AG10803 (cell line): ENCODE data around the gene CTDSP1.

Experiments used
- DNase-seq: peaks from one replicate; pipeline ENCODE4 v3.0.0; 2010; ENCODE audit warnings: low read depth
- H3K4me3 ChIP-seq: 2 replicates; pipeline ENCODE4 v1.5.1; 2011; ENCODE audit warnings: mild to moderate bottlenecking, low read length, control low read depth
- TF ChIP-seq, protein P1 (sequence below): conservative IDR thresholded peaks from 2 replicates; pipeline ENCODE4 v1.5.1; 2011; ENCODE audit warnings: mild to moderate bottlenecking, low read length, control low read depth, inconsistent platforms

CTDSP1 gene, protein sequence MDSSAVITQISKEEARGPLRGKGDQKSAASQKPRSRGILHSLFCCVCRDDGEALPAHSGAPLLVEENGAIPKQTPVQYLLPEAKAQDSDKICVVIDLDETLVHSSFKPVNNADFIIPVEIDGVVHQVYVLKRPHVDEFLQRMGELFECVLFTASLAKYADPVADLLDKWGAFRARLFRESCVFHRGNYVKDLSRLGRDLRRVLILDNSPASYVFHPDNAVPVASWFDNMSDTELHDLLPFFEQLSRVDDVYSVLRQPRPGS

DNA sequence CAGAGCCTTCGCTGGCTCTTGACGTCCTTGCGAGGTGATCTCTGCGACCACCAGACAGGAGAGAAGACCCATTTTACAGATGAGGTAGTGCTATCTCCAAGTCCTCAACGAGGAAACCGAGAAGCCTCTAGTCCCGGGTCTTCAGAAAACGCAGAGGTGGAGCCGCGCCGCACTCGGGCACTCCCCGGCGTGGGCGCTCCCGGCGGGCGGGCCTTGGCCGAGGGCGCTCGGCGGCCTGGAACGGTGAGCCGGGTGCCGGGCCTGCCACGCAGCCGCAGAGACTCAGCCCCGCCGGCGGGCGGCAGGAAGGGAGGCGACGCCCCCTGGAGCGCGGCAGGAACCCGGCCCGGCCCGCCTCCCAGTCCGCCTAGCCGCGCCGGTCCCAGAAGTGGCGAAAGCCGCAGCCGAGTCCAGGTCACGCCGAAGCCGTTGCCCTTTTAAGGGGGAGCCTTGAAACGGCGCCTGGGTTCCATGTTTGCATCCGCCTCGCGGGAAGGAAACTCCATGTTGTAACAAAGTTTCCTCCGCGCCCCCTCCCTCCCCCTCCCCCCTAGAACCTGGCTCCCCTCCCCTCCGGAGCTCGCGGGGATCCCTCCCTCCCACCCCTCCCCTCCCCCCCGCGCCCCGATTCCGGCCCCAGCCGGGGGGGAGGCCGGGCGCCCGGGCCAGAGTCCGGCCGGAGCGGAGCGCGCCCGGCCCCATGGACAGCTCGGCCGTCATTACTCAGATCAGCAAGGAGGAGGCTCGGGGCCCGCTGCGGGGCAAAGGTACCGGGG, at the start of gene CTDSP1:
Gene CTDSP1 (plus strand): TSS at position 478 of the 776 bp plus-strand sequence. CDS start 223 bp downstream, at position 701.
- peak; percentile 97 for DNase-seq
- TF ChIP-seq, protein P1, sequence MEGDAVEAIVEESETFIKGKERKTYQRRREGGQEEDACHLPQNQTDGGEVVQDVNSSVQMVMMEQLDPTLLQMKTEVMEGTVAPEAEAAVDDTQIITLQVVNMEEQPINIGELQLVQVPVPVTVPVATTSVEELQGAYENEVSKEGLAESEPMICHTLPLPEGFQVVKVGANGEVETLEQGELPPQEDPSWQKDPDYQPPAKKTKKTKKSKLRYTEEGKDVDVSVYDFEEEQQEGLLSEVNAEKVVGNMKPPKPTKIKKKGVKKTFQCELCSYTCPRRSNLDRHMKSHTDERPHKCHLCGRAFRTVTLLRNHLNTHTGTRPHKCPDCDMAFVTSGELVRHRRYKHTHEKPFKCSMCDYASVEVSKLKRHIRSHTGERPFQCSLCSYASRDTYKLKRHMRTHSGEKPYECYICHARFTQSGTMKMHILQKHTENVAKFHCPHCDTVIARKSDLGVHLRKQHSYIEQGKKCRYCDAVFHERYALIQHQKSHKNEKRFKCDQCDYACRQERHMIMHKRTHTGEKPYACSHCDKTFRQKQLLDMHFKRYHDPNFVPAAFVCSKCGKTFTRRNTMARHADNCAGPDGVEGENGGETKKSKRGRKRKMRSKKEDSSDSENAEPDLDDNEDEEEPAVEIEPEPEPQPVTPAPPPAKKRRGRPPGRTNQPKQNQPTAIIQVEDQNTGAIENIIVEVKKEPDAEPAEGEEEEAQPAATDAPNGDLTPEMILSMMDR = no peak

DNA sequence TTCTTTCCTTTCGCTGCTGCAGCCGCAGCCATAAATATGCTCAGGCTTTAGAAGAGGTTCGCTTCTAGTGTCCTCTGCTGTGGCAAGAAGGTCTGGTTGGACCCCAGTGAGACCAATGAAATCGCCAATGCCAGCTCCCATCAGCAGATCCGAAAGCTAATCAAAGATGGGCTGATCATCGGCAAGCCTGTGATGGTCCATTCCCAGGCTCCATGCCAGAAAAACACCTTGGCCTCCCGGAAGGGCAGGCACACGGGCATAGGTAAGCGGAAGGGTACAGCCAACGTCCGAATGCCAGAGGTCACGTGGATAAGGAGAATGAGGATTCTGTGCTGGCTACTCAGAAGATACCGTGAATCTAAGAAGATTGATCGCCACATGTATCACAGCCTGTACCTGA, 45.6 kb upstream of the CTDSP1 start:
- DNase-seq = no peak
- TF ChIP-seq, protein P1 = no peak
- H3K4me3 ChIP-seq = no peak overlapping the region

More for the DNA sequence above, at the start of gene CTDSP1:
- H3K4me3 ChIP-seq = peak within 1 kb of the TSS; percentile 89

DNA sequence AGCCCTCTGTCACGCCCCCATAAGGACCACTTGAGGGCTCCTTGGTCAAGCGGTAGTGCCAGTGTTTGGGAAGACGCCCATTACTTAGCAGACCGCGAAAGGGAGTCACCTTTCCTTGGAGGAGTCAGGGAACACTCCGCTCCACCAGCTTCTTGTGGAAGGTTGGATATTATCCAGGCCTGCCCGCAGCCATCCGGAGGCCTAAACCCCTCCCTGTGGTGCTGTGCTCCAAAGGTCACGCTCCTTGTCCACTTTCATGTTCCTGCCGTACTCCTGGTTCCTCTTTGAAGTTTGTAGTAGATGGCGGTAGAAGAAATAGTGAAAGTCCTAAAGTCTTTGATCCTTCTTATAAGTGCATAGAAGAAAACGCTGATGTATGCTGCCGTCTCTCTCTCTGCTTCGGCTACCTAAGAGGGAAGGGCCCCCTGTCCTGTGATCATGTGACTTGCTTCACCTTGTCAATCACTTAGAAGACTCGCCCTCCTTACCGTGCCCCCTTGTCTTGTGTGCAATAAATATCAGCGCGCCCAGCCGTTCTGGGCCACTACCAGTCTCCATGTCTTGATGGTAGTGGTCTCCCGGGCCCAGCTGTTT, 44.7 kb upstream of the CTDSP1 start:
- no peak for DNase-seq
- H3K4me3 ChIP-seq = no peak overlapping the region

DNA sequence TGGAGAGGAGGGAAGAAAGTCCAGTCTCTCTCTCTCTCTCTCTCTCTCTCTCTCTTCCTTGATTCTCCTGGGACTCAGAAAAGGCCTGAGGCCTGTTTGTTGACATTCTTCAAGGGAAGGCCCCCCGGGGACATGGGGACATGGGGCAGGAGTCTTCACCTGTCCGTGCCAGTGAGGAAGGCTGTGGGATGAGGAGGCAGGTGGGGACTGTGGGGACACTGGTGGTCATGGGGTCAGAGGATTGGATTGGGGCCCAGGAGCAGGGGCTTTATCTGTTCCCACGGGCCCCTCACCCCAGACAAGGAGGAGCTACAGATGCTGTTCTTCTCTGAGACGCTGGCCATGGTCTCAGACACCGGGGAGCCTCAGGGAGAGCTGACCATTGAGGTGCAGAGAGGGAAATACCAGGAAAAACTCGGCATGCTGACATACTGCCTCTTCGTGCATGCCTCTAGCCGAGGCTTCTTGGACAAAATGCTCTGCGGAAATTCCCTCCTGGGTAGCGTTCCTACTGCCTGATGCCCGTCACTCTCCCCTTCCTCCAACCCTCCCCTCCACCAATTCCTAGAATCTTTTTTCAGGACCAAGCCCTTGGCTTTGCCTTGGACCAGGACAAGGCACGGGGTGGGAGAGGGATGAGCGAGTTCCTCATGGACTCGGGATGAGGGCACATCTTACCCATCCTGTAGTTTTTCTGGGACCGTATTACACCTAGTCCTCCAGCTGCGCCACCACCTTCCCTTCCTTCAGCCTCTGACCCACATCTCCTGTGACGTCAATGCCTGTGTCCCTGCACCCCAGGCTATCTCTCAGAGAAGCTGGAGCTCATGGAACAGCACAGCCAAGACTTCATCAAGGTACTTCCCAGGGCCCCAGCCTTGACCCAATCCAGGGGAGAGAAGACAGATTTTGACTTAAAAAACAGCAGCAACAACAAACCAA, 42.2 kb upstream of the CTDSP1 start:
- TF ChIP-seq, protein P1 = no peak
- no peak overlapping the region for H3K4me3 ChIP-seq
- no peak for DNase-seq

More for the DNA sequence above, 44.7 kb upstream of the CTDSP1 start:
- TF ChIP-seq, protein P1 = no peak

DNA sequence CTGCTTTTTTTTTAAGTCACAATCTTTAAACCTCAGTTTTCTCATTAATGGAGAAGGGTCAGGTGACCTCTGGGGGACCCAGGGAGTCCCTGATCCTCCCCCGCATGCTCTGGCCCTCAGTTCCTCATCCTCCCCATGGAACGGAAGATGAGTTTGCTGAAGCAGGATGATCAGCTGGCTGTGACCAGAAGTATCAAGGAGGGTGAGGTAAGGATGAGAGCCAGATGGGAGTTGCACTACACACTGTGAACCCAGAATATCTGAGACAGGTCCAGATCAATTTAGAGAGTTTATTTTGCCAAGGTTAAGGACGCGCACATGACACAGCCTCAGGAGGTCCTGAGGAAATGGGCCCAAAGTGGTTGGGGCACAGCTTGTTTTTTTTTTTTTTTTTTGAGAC, 39.2 kb upstream of the CTDSP1 start:
- TF ChIP-seq, protein P1 = no peak
- no peak for DNase-seq
- no peak overlapping the region for H3K4me3 ChIP-seq

DNA sequence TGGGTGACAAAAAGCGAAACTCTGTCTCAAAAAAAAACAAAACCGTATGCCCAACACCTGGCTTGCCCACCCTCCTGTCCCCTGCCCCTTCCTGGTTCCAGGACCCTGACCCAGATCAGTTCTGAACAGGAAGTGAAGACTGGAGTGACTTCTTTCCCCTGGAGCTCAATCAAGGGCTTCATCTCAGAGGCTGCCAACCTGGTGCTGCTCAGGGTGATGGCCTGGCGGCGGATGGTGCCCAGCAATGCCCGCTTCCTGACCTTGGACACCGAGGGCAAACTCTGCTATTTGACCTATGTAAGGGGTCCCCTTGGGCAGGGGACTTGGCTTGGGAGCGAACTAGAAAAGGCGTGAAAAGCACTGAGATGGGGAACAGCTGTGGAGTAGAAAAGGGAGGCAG, 37.1 kb upstream of the CTDSP1 start:
- no peak for DNase-seq
- no peak overlapping the region for H3K4me3 ChIP-seq
- TF ChIP-seq, protein P1 = no peak
